ENCODE measurements around the gene SLC5A6. TPM values are rescaled to one million over a fixed set of nuclear protein-coding genes. Genes with fewer than 3 reads are reported as not detected.

SLC5A6 gene
- total RNA-seq, 4 donors from 2014 or later = 20.5 to 69.7 (median 60.5) TPM

DNA sequence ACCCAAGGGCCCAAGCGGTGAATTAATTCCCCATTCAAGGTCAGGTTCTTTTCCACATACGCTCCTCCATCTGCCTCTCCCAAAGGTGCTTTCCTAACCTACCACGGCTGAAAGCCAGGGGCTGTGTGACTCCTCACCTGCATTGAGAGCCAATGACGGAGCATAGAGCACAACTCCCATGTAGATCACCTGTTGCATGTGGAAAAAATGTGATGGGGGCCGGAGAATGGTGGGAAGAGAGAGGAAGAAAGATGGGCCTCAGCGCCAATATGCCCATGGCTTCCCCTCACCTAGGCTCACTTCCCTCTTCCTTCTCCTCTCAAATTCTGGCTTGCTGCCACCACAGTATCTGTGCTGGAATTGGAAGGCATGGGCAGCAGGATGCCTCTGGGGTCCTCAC, 5.7 kb downstream of the SLC5A6 start:
- no peak overlapping the region for H3K27ac ChIP-seq
- TF ChIP-seq POLR2A (IDR thresholded peaks at IDR 0.05) = no peak
- TF ChIP-seq CTCF (IDR thresholded peaks at IDR 0.05) = no peak
- H3K27me3 ChIP-seq = no peaks in the 10 kb centered on the region
- H3K4me1 ChIP-seq = peaks cover 0 to 4% of the 10 kb centered on the region in 2 donors
- DNase-seq = no peak
- no peaks in the 10 kb centered on the region for H3K9me3 ChIP-seq
- no peak overlapping the region for H3K4me3 ChIP-seq
- intact Hi-C loops (cut with DNase I; ENCODE audit: low total_unique reads) = loop anchor here (5.0 kb wide), 1 partner anchor 109 kb away; no protein-coding TSS in a partner anchor
- no peaks in the 10 kb centered on the region for H3K36me3 ChIP-seq

GRCh38 chr2:27205206-27205605, 6.9 kb downstream of the SLC5A6 start:
- TF ChIP-seq POLR2A (IDR thresholded peaks at IDR 0.05) (no peak), CTCF (IDR thresholded peaks at IDR 0.05) (no peak)
- no peak overlapping the region for H3K27ac ChIP-seq
- no peaks in the 10 kb centered on the region for H3K9me3 ChIP-seq
- no peak overlapping the region for H3K4me3 ChIP-seq
- no peaks in the 10 kb centered on the region for H3K27me3 ChIP-seq
- no peaks in the 10 kb centered on the region for H3K4me1 ChIP-seq
- no peak for DNase-seq
- H3K36me3 ChIP-seq = no peaks in the 10 kb centered on the region
- intact Hi-C loops (cut with DNase I; ENCODE audit: low total_unique reads) = loop anchor here (5.0 kb wide), 1 partner anchor 108 kb away; no protein-coding TSS in a partner anchor

GRCh38 chr2:27204566-27204965, 7.5 kb downstream of the SLC5A6 start:
- TF ChIP-seq POLR2A (IDR thresholded peaks at IDR 0.05) (no peak), CTCF (IDR thresholded peaks at IDR 0.05) (no peak)
- Histone ChIP-seq H3K27me3 (no peaks in the 10 kb centered on the region), H3K4me1 (no peaks in the 10 kb centered on the region), H3K9me3 (no peaks in the 10 kb centered on the region), H3K27ac (no peak overlapping the region), H3K4me3 (no peak overlapping the region), H3K36me3 (no peaks in the 10 kb centered on the region)
- DNase-seq = no peak
- intact Hi-C loops (cut with DNase I; ENCODE audit: low total_unique reads) = no loop called here

- DNase-seq = no peak
- no peaks in the 10 kb centered on the region for H3K9me3 ChIP-seq
- intact Hi-C loops (cut with DNase I; ENCODE audit: low total_unique reads) = no loop called here
- H3K4me1 ChIP-seq = no peaks in the 10 kb centered on the region
- no peaks in the 10 kb centered on the region for H3K27me3 ChIP-seq
- no peak overlapping the region for H3K27ac ChIP-seq
- no peaks in the 10 kb centered on the region for H3K36me3 ChIP-seq
- no peak for TF ChIP-seq CTCF (IDR thresholded peaks at IDR 0.05)
- no peak for TF ChIP-seq POLR2A (IDR thresholded peaks at IDR 0.05)
- H3K4me3 ChIP-seq = no peak overlapping the region
These were observed 8.3 kb downstream of the SLC5A6 start for GRCh38 chr2:27203741-27204140.

- Histone ChIP-seq H3K27ac (no peak overlapping the region), H3K4me3 (no peak overlapping the region), H3K9me3 (no peaks in the 10 kb centered on the region), H3K36me3 (no peaks in the 10 kb centered on the region), H3K4me1 (no peaks in the 10 kb centered on the region), H3K27me3 (no peaks in the 10 kb centered on the region)
- no peak for TF ChIP-seq POLR2A (IDR thresholded peaks at IDR 0.05)
- no peak for TF ChIP-seq CTCF (IDR thresholded peaks at IDR 0.05)
- intact Hi-C loops (cut with DNase I; ENCODE audit: low total_unique reads) = no loop called here
- DNase-seq = no peak
These were observed 9.2 kb downstream of the SLC5A6 start for GRCh38 chr2:27202854-27203253.
